ENCODE results near the gene GLIS1. TPM values are rescaled to one million over a fixed set of nuclear protein-coding genes. Genes with fewer than 3 reads are reported as not detected.

GLIS1 gene
- total RNA-seq, 1 experiment from 2014 or later = 0.39 TPM

- H3K9ac ChIP-seq (ENCODE audit: low read length) = no peak overlapping the region
- H3K27ac ChIP-seq (ENCODE audit: low read depth, low read length) = no peak overlapping the region
- 0 out of 2 replicates have a peak, but pooled peaks cover 5% of the 10 kb centered on the region for H3K27me3 ChIP-seq (ENCODE audit: insufficient read depth, low read length)
- no peak overlapping the region for H3K4me3 ChIP-seq (replicated peaks in 1 of 2; ENCODE audit: low read depth in 1 of 2, low read length in 2 of 2)
- H3K36me3 ChIP-seq (ENCODE audit: control insufficient read depth in 1 of 2, insufficient read depth in 2 of 2, low read length in 2 of 2) = no peaks in the 10 kb centered on the region
- intact Hi-C loops (cut with micrococcal nuclease) = no loop called here
- H3K9me3 ChIP-seq (ENCODE audit: control insufficient read depth in 1 of 2, insufficient read depth in 1 of 2, low read depth in 1 of 2, low read length in 2 of 2) = no peaks in the 10 kb centered on the region
- DNase-seq (ENCODE audit: low read depth, low spot score) = no peak
- no peak overlapping the region for H2AFZ ChIP-seq (ENCODE audit: low read depth, low read length, poor library complexity, severe bottlenecking)
- TF ChIP-seq ZNF274 (IDR thresholded peaks at IDR 0.05; ENCODE audit: low read depth, low read length) = no peak
- no peak for ATAC-seq
- ChIA-PET CTCF (no interaction called here), POLR2A (no interaction called here), RAD21 (ENCODE audit: low non-redundant PET in 1 of 2, low total read pairs in 2 of 2, uncharacterized antibody in 2 of 2, unreplicated experiment in 2 of 2) (interaction anchor here in 1 of 2 experiments (1.1 kb wide), 1 partner anchor 13 kb away, joined by 3 read pairs; no protein-coding TSS in a partner anchor)
- no peak overlapping the region for H3K4me2 ChIP-seq (ENCODE audit: low read length)
- H4K20me1 ChIP-seq (ENCODE audit: insufficient read depth) = no peaks in the 10 kb centered on the region
- H3K79me2 ChIP-seq (ENCODE audit: insufficient read depth, low read length) = no peaks in the 10 kb centered on the region
- no peaks in the 10 kb centered on the region for H3K9me2 ChIP-seq (ENCODE audit: insufficient read depth)
- BruUV-seq (replicated peaks) = no TSS peak
- H3K4me1 ChIP-seq (ENCODE audit: control insufficient read depth in 1 of 2, insufficient read depth in 2 of 2, low read length in 2 of 2) = no peaks in the 10 kb centered on the region
Measured at GRCh38 chr1:53708687-53709086, 30.3 kb downstream of the GLIS1 start.

- RAD21 ChIA-PET (ENCODE audit: low non-redundant PET in 1 of 2, low total read pairs in 2 of 2, uncharacterized antibody in 2 of 2, unreplicated experiment in 2 of 2) = no interaction called here
- POLR2A ChIA-PET = no interaction called here
- intact Hi-C loops (cut with micrococcal nuclease) = no loop called here
- no peak overlapping the region for H3K4me2 ChIP-seq (ENCODE audit: low read length)
- no peak overlapping the region for H3K9ac ChIP-seq (ENCODE audit: low read length)
- H3K9me2 ChIP-seq (ENCODE audit: insufficient read depth) = no peaks in the 10 kb centered on the region
- H3K4me3 ChIP-seq (replicated peaks in 1 of 2; ENCODE audit: low read depth in 1 of 2, low read length in 2 of 2) = no peak overlapping the region
- H2AFZ ChIP-seq (ENCODE audit: low read depth, low read length, poor library complexity, severe bottlenecking) = no peak overlapping the region
- H3K27ac ChIP-seq (ENCODE audit: low read depth, low read length) = no peak overlapping the region
- BruUV-seq (replicated peaks) = no TSS peak
- no peaks in the 10 kb centered on the region for H3K4me1 ChIP-seq (ENCODE audit: control insufficient read depth in 1 of 2, insufficient read depth in 2 of 2, low read length in 2 of 2)
- DNase-seq (ENCODE audit: low read depth, low spot score) (no peak), ATAC-seq (no peak)
- 0 out of 2 replicates have a peak, but pooled peaks cover 6% of the 10 kb centered on the region for H3K27me3 ChIP-seq (ENCODE audit: insufficient read depth, low read length)
- CTCF ChIA-PET = interaction anchor here (1.3 kb wide), 1 partner anchor 9 kb away, joined by 5 read pairs; no protein-coding TSS in a partner anchor
- no peaks in the 10 kb centered on the region for H3K79me2 ChIP-seq (ENCODE audit: insufficient read depth, low read length)
- H3K36me3 ChIP-seq (ENCODE audit: control insufficient read depth in 1 of 2, insufficient read depth in 2 of 2, low read length in 2 of 2) = no peaks in the 10 kb centered on the region
- H3K9me3 ChIP-seq (ENCODE audit: control insufficient read depth in 1 of 2, insufficient read depth in 1 of 2, low read depth in 1 of 2, low read length in 2 of 2) = no peaks in the 10 kb centered on the region
- H4K20me1 ChIP-seq (ENCODE audit: insufficient read depth) = no peaks in the 10 kb centered on the region
- TF ChIP-seq EZH2 (IDR thresholded peaks at IDR 0.05) (no peak), YY1 (IDR thresholded peaks at IDR 0.05; ENCODE audit: extremely low read depth, insufficient replicate concordance, low read depth, low read length) (no peak), REST (IDR thresholded peaks at IDR 0.05; ENCODE audit: low read depth) (no peak), EZH2phosphoT487 (IDR thresholded peaks at IDR 0.05; ENCODE audit: borderline replicate concordance) (no peak), CTCF (IDR thresholded peaks at IDR 0.05 in 2 of 3, conservative IDR thresholded peaks at IDR 0.05 in 1 of 3; ENCODE audit: borderline replicate concordance in 1 of 3, insufficient read depth in 1 of 3, low read depth in 2 of 3, low read length in 2 of 3) (no peak), CBX3 (IDR thresholded peaks at IDR 0.05; ENCODE audit: low read depth) (no peak), POLR2AphosphoS5 (IDR thresholded peaks at IDR 0.05; ENCODE audit: low read depth, low read length) (no peak), POLR2A (IDR thresholded peaks at IDR 0.05; ENCODE audit: borderline replicate concordance, extremely low read depth, insufficient read depth, insufficient read length) (no peak), ZFX (IDR thresholded peaks at IDR 0.05) (no peak), ATF3 (IDR thresholded peaks at IDR 0.05) (no peak), MAX (IDR thresholded peaks at IDR 0.05) (no peak), RAD21 (IDR thresholded peaks at IDR 0.05; ENCODE audit: low read depth) (no peak), SP1 (IDR thresholded peaks at IDR 0.05; ENCODE audit: low read depth) (no peak), ELF1 (IDR thresholded peaks at IDR 0.05; ENCODE audit: borderline replicate concordance, low read depth) (no peak), SIN3A (IDR thresholded peaks at IDR 0.05; ENCODE audit: low read depth) (no peak)
Measured at GRCh38 chr1:53706356-53706755, 32.6 kb downstream of the GLIS1 start.
